Cardiac muscle cell (in vitro differentiated cells and primary cell): ENCODE data around the gene MAP3K7. TPM values are rescaled to one million over a fixed set of nuclear protein-coding genes. Genes with fewer than 3 reads are reported as not detected.
"Not testable (repeated sequence)": the region's sequence is repeated elsewhere in the genome, so short reads cannot be mapped to it uniquely, and the experiment has no call there.

Experiments
- DNase-seq, 2 donors: peaks; one replicate each; pipeline versions ENCODE4 v3.0.0 to v3.0.0-alpha.2; 2010 to 2017; ENCODE audit warnings: low read depth in 1 of 2, low spot score in 1 of 2
- H3K27ac ChIP-seq: fragments of 200-600 bp; sonication (generic); 2 replicates; pipeline ENCODE4 v1.5.1; 2016
- H3K27me3 ChIP-seq: fragments of 200-600 bp; sonication (generic); 2 replicates; pipeline ENCODE4 v1.6.0; 2016; ENCODE audit warnings: control low read depth
- H3K36me3 ChIP-seq: fragments of 200-600 bp; sonication (generic); 2 replicates; pipeline ENCODE4 v1.5.1; 2016; ENCODE audit warnings: control low read depth
- H3K4me1 ChIP-seq: fragments of 200-600 bp; sonication (generic); 2 replicates; pipeline ENCODE4 v1.8.1; 2017; ENCODE audit warnings: low read depth, mild to moderate bottlenecking, mixed run types
- H3K4me3 ChIP-seq: fragments of 200-600 bp; sonication (generic); 2 replicates; pipeline ENCODE4 v1.5.1; 2016; ENCODE audit warnings: mild to moderate bottlenecking
- H3K9me3 ChIP-seq: fragments of 200-600 bp; sonication (generic); 2 replicates; pipeline ENCODE4 v1.5.1; 2017; ENCODE audit warnings: low read depth, mild to moderate bottlenecking, control low read depth
- polyA plus RNA-seq: library from polyadenylated mRNA; unstranded; fragments of >200 nt; fragmentation: Nextera tagmentation; extraction: Ambion mirVana; gene quantifications from 2 replicates; pipeline ENCODE4 v1.2.1, GENCODE V29; 2016
- total RNA-seq: library from RNA; depleted of rRNA; stranded (reverse); fragments of >200 nt; gene quantifications from 2 replicates; pipeline ENCODE4 v1.2.3, GENCODE V29; 2016
- TF ChIP-seq, protein P1 (sequence below): IDR thresholded peaks from 2 replicates; pipeline ENCODE4 v1.5.1; 2012; ENCODE audit warnings: low read depth, mild to moderate bottlenecking, low read length

Gene MAP3K7
- total and polyA plus RNA-seq, 2 experiments from 2014 or later, result 31.9 to 37.6 TPM

DNA sequence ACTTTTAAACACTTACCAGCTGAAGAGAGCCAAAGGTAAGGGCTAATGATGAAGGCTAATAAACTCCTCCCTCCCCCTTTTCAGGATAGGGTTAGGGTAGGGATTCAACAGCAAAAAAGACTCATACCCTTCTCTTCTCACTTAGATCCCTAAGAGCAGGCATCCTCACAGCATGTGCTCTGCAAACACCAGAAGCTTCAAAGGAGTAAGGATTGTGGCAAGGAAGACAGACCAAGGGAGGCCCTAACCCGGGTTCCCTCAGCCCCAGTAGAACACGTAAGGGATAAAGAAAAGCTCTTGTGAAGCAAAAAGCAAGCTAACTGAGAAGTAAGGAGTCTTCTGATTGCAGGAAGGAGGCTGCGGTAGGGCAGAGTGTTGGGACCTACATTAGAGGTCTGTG lies 11.6 kb downstream of the MAP3K7 start:
- Histone ChIP-seq H3K4me1 (peaks cover 10% of the 10 kb centered on the region), H3K4me3 (no peak overlapping the region), H3K36me3 (peaks cover 7% of the 10 kb centered on the region), H3K9me3 (no peaks in the 10 kb centered on the region), H3K27ac (no peak overlapping the region), H3K27me3 (no peaks in the 10 kb centered on the region)
- TF ChIP-seq, protein P1, sequence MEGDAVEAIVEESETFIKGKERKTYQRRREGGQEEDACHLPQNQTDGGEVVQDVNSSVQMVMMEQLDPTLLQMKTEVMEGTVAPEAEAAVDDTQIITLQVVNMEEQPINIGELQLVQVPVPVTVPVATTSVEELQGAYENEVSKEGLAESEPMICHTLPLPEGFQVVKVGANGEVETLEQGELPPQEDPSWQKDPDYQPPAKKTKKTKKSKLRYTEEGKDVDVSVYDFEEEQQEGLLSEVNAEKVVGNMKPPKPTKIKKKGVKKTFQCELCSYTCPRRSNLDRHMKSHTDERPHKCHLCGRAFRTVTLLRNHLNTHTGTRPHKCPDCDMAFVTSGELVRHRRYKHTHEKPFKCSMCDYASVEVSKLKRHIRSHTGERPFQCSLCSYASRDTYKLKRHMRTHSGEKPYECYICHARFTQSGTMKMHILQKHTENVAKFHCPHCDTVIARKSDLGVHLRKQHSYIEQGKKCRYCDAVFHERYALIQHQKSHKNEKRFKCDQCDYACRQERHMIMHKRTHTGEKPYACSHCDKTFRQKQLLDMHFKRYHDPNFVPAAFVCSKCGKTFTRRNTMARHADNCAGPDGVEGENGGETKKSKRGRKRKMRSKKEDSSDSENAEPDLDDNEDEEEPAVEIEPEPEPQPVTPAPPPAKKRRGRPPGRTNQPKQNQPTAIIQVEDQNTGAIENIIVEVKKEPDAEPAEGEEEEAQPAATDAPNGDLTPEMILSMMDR, result no peak
- no peak for DNase-seq

DNA sequence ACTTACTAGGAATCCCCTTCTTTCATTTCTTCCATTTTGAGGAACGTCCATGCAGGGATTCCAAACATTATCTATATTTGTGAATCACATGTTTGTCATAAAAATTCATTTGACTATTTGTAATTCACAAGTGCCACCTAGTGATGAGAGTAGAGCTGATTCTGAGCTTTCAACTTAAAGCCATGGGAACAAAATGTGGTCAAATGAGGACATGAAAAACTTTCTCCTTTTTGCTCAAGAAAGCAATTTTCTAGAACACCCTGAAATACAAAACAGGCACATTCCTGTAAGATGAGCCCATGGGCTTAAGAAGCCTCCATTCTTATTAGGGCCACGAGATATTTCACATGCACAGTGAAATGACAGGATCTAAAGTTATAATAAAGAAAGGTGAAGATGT lies 12.3 kb downstream of the MAP3K7 start:
- Histone ChIP-seq H3K27me3 (no peaks in the 10 kb centered on the region), H3K36me3 (peaks cover 7% of the 10 kb centered on the region), H3K9me3 (no peaks in the 10 kb centered on the region), H3K4me1 (peaks cover 9% of the 10 kb centered on the region), H3K27ac (no peak overlapping the region), H3K4me3 (no peak overlapping the region)
- TF ChIP-seq, protein P1, result peak; percentile 14
- DNase-seq, result peak in 1 of 2 donors; percentile 28

DNA sequence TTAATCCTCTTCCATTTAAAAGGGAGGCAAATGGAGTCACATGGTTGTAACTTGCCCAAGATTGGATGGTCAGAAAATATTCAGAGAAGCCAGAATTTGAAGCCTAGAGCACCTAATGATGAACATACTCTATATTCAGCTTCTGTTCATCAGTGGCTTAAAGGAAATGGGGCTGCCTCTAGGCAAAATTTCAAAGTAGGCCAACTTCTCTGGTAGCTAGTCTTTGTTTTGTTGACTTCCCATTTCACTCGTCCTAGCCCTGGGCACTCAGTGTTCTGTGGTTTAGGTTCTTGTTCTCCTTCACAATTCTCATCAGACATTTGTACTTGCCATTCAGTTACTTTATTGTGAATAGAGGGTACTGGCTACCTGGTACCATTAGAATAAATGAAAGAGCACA lies 13.2 kb downstream of the MAP3K7 start:
- no peak overlapping the region for H3K27ac ChIP-seq
- peaks cover 8% of the 10 kb centered on the region for H3K36me3 ChIP-seq
- H3K9me3 ChIP-seq, result no peaks in the 10 kb centered on the region
- H3K4me3 ChIP-seq, result no peak overlapping the region
- DNase-seq, result no peak
- no peaks in the 10 kb centered on the region for H3K27me3 ChIP-seq
- TF ChIP-seq, protein P1, result no peak
- H3K4me1 ChIP-seq, result no peaks in the 10 kb centered on the region

DNA sequence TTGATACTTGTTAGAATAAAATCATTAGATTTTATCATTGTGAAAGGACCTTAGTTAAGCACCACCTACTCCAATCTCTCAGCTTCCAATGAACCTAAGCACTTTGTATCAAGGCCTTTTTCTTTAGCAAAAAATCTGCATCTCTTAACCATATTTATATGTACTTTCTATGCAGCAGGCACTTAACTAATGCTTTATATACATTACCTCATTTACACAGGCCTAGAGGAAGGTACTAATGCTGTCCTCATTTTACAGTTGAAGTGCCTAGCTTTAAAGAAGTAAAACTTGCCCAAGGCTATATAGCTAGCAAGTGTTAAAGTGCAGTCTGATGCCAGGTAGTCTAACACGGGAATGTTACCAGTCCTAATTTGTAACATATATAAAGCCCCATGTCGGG lies 14.0 kb downstream of the MAP3K7 start:
- no peak overlapping the region for H3K27ac ChIP-seq
- H3K4me1 ChIP-seq, result no peaks in the 10 kb centered on the region
- peaks cover 15% of the 10 kb centered on the region for H3K36me3 ChIP-seq
- DNase-seq, result no peak
- no peak overlapping the region for H3K4me3 ChIP-seq
- TF ChIP-seq, protein P1, result no peak
- H3K27me3 ChIP-seq, result no peaks in the 10 kb centered on the region
- H3K9me3 ChIP-seq, result no peaks in the 10 kb centered on the region

DNA sequence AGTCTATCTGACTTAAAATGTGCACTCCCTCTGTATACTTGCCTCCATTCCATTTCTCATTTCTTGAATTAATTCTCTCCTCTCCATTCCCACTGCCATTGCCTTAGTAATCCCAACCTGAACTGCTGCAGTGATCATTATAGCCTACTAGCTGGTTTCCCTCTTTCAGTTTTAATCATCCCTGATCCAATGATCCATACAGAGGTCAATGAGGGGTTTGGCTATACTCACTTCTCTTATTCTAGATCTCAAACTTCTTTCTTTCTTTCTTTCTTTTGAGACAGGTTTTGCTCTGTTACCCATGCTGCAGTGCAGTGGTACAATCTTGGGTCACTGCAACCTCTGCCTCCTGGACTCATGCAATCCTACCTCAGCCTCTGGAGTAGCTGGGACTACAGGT lies 17.6 kb downstream of the MAP3K7 start:
- Histone ChIP-seq H3K27ac (no peak overlapping the region), H3K27me3 (no peaks in the 10 kb centered on the region), H3K36me3 (peaks cover 15% of the 10 kb centered on the region), H3K9me3 (no peaks in the 10 kb centered on the region), H3K4me3 (no peak overlapping the region), H3K4me1 (no peaks in the 10 kb centered on the region)
- TF ChIP-seq, protein P1, result no peak
- no peak for DNase-seq

DNA sequence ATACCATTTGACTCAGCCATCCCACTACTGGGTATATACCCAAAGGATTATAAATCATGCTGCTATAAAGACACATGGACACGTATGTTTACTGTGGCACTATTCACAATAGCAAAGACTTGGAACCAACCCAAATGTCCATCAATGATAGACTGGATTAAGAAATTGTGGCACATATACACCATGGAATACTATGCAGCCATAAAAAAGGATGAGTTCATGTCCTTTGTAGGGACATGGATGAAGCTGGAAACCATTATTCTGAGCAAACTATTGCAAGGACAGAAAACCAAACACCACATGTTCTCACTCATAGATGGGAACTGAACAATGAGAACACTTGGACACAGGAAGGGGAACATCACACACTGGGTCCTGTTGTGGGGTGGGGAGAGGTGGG lies 19.2 kb downstream of the MAP3K7 start:
- H3K27ac ChIP-seq, H3K4me3 ChIP-seq, H3K4me1 ChIP-seq, DNase-seq, H3K27me3 ChIP-seq, H3K9me3 ChIP-seq: not testable (repeated sequence)
- H3K36me3 ChIP-seq, result peaks cover 15% of the 10 kb centered on the region

DNA sequence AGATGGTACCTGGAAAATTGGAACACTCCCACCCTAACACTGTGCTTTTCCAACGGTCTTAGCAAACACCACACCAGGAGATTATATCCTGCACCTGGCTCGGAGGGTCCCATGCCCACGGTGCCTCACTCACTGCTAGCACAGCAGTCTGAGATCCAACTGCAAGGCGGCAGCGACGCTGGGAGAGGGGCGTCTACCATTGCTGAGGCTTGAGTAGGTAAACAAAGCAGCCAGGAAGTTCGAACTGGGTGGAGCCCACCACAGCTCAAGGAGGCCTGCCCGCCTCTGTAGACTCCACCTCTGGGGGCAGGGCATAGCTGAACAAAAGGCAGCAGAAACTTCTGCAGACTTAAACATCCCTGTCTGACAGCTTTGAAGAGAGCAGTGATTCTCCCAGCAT lies 24.5 kb downstream of the MAP3K7 start:
- H3K27me3 ChIP-seq, H3K9me3 ChIP-seq, DNase-seq, H3K4me1 ChIP-seq, H3K4me3 ChIP-seq, H3K27ac ChIP-seq: not testable (repeated sequence)
- H3K36me3 ChIP-seq, result peaks cover 26% of the 10 kb centered on the region
